ENCODE data around the gene AHNAK. TPM values are rescaled to one million over a fixed set of nuclear protein-coding genes. Genes with fewer than 3 reads are reported as not detected.
"Not testable (repeated sequence)": the region's sequence is repeated elsewhere in the genome, so short reads cannot be mapped to it uniquely, and the experiment has no call there.

AHNAK gene
- polyA plus RNA-seq, 1 experiment: 145 TPM

GRCh38 chr11:62592146-62592815 lies 45.7 kb upstream of the AHNAK start:
- POLR2A ChIA-PET: interaction anchor here (0.6 to 1.5 kb wide), 5 partner anchors 9 to 249 kb away, joined by 3 to 25 read pairs (median 10); partner anchors contain the start of genes C11orf98, CSKMT, EEF1G and MTA2
- TF ChIP-seq, protein P1, sequence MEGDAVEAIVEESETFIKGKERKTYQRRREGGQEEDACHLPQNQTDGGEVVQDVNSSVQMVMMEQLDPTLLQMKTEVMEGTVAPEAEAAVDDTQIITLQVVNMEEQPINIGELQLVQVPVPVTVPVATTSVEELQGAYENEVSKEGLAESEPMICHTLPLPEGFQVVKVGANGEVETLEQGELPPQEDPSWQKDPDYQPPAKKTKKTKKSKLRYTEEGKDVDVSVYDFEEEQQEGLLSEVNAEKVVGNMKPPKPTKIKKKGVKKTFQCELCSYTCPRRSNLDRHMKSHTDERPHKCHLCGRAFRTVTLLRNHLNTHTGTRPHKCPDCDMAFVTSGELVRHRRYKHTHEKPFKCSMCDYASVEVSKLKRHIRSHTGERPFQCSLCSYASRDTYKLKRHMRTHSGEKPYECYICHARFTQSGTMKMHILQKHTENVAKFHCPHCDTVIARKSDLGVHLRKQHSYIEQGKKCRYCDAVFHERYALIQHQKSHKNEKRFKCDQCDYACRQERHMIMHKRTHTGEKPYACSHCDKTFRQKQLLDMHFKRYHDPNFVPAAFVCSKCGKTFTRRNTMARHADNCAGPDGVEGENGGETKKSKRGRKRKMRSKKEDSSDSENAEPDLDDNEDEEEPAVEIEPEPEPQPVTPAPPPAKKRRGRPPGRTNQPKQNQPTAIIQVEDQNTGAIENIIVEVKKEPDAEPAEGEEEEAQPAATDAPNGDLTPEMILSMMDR (IDR thresholded peaks at IDR 0.05; ENCODE audit: insufficient read depth, low read depth, low read length): no peak
- DNase-seq (ENCODE audit: low read depth): no peak
- Histone ChIP-seq H3K27me3 (ENCODE audit: control insufficient read depth, insufficient read depth, low read length) (no peaks in the 10 kb centered on the region), H3K4me3 (ENCODE audit: low read depth, low read length) (peak overlapping the region; percentile 47), H3K36me3 (ENCODE audit: control insufficient read depth, insufficient read depth, low read length) (peaks cover 24% of the 10 kb centered on the region)
- CTCF ChIA-PET: interaction anchor here (1.1 to 3.2 kb wide), 20 partner anchors 9 to 212 kb away, joined by 3 to 16 read pairs (median 6); partner anchors contain the start of genes B3GAT3, C11orf98, CSKMT and INTS5

DNA sequence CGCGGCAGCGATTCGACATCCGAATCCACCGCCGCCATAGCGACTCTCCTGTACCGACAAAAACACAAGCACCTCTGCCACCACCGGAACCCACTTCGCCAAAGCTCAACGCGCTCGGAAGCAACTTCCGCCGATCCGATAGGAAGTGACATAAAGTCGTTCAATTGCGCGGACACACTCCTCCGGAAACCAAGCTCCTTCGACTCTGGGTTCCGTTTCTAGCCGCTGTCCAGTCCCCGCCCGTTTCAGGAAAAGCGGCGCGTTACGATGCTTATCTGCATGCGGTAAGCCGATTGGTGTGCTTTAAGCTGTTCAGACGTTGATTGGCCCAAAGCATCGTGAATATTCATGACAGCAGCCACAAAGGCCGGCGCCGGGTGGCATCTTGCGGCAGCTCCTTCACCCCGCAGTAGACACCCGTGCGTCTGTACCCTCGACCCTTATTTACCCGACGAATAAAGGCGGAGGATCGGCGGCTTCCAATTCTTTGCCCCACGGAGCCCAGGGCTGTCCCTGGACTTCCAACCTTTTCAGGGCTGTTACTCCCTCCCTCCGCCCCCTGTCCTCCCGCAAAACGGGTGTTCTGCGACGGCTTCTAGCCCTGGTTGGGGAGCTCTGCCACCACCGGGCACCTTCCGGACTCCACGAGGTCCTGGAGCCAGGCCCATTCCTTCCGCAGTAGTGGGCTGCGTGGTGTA lies 45.0 kb upstream of the AHNAK start, which contains the start of gene TUT1:
Gene TUT1, minus strand, starts transcription at position 76 of the 698 bp plus-strand sequence. Its CDS starts 38 bp downstream, at position 38.
- ChIA-PET POLR2A (interaction anchor here (0.6 to 1.5 kb wide), 6 partner anchors 10 to 249 kb away, joined by 3 to 25 read pairs (median 8); partner anchors contain the start of genes C11orf98, CSKMT, EEF1G and MTA2), CTCF (interaction anchor here (0.6 to 3.2 kb wide), 23 partner anchors 10 to 228 kb away, joined by 3 to 16 read pairs (median 5); partner anchors contain the start of genes AHNAK, B3GAT3, C11orf98 and CSKMT)
- peaks cover 22% of the 10 kb centered on the region for H3K36me3 ChIP-seq (ENCODE audit: control insufficient read depth, insufficient read depth, low read length)
- TF ChIP-seq, protein P1 (IDR thresholded peaks at IDR 0.05; ENCODE audit: insufficient read depth, low read depth, low read length): no peak
- peak; percentile 96 for DNase-seq (ENCODE audit: low read depth)
- no peaks in the 10 kb centered on the region for H3K27me3 ChIP-seq (ENCODE audit: control insufficient read depth, insufficient read depth, low read length)
- peak within 1 kb of the TSS; percentile 51 for H3K4me3 ChIP-seq (ENCODE audit: low read depth, low read length)

- TF ChIP-seq, protein P1 (IDR thresholded peaks at IDR 0.05; ENCODE audit: insufficient read depth, low read depth, low read length): peak; percentile 39; the same call in 1 of the 2 replicates
- H3K4me3 ChIP-seq (ENCODE audit: low read depth, low read length): no peak overlapping the region
- H3K27me3 ChIP-seq (ENCODE audit: control insufficient read depth, insufficient read depth, low read length): no peaks in the 10 kb centered on the region
- DNase-seq (ENCODE audit: low read depth): no peak
- ChIA-PET POLR2A (no interaction called here), CTCF (interaction anchor here (0.6 to 1.7 kb wide), 4 partner anchors 11 to 289 kb away, joined by 3 to 8 read pairs (median 4); no protein-coding TSS in a partner anchor)
- H3K36me3 ChIP-seq (ENCODE audit: control insufficient read depth, insufficient read depth, low read length): peaks cover 7% of the 10 kb centered on the region
Observed at GRCh38 chr11:62588966-62589637, 42.5 kb upstream of the AHNAK start.

DNA sequence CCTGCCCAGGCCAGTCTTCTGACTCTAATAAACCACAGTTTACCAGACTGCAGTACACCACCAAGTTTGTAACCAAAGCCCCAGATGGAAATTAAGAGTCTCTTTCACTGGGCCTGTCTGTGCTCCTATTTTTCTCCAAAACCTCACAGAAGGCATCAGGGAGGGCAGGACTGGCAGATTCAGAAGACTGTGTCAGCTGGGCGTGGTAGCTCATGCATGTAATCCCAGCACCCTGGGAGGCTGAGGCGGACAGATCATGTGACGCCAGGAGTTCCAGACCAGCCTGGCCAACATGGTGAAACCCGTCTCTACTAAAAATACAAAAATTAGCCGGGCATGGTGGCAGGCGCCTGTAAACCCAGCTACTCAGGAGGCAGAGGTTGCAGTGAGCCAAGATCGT lies 38.8 kb upstream of the AHNAK start:
- H3K27me3 ChIP-seq (ENCODE audit: control insufficient read depth, insufficient read depth, low read length); H3K36me3 ChIP-seq (ENCODE audit: control insufficient read depth, insufficient read depth, low read length); DNase-seq (ENCODE audit: low read depth); H3K4me3 ChIP-seq (ENCODE audit: low read depth, low read length): not testable (repeated sequence)
- ChIA-PET CTCF (interaction anchor here (0.7 to 1.1 kb wide), 3 partner anchors 11 to 191 kb away, joined by 3 to 4 read pairs (median 4); partner anchors contain the start of gene EEF1G), POLR2A (interaction anchor here (1.2 kb wide), 1 partner anchor 11 kb away, joined by 3 read pairs; the partner anchor contains the start of gene EEF1G)

- CTCF ChIA-PET; POLR2A ChIA-PET; H3K4me3 ChIP-seq (ENCODE audit: low read depth, low read length); H3K36me3 ChIP-seq (ENCODE audit: control insufficient read depth, insufficient read depth, low read length); DNase-seq (ENCODE audit: low read depth); H3K27me3 ChIP-seq (ENCODE audit: control insufficient read depth, insufficient read depth, low read length): not testable (repeated sequence)
Observed at GRCh38 chr11:62581735-62582134, 35.1 kb upstream of the AHNAK start.
